K562 (cell line): ENCODE data around the gene ANO7. TPM values are rescaled to one million over a fixed set of nuclear protein-coding genes. Genes with fewer than 3 reads are reported as not detected.
A peak's percentile ranks its signal among the peaks of the same experiment; 100 is the strongest.

Source experiments
- ATAC-seq: fragments of 200-7000 bp; cut with Tn5 transposase; 3 replicates; pipeline ENCODE4 v1.9.1; 2020; ENCODE audit warnings: moderate library complexity
- BruUV-seq: library from RNA; stranded (reverse); fragments of 400-500 nt; replicated peaks from 2 replicates; lab custom pipeline; 2021; lab: Mats Ljungman, UMichigan
- CTCF ChIA-PET: fragments of 300-600 bp; formaldehyde crosslinking; extraction: SDS; loops from one replicate; lab custom pipeline; 2021; ENCODE audit warnings: low intra/inter-chr PET ratio; lab: Yijun Ruan, JAX
- POLR2A ChIA-PET: fragments of 300-600, 350-650 bp; sonication (Branson Sonifier 250); formaldehyde crosslinking; extraction: SDS; loops from one replicate; lab custom pipeline; 2021; ENCODE audit warnings: antibody characterized with exemption, inconsistent platforms; lab: Yijun Ruan, JAX
- DNase-seq, 4 experiments: peaks; one replicate each; pipeline versions ENCODE4 v3.0.0 to v3.0.0-alpha.2; 2011 to 2018; ENCODE audit warnings: low spot score in 3 of 4, mixed read lengths in 3 of 4; ENCODE audit errors: extremely low read depth in 1 of 4
- FAIRE-seq: peaks from 2 replicates; lab custom pipeline; 2011; peaks lifted over from hg19 to GRCh38; lab: Jason Lieb, UNC
- H2AFZ ChIP-seq: 2 replicates; pipeline ENCODE4 v1.6.0; 2011; ENCODE audit warnings: low read depth, low read length, control low read depth, inconsistent platforms
- H3K27ac ChIP-seq: fragments of 200-600 bp; 3 replicates; pipeline ENCODE4 v1.8.0; 2011; ENCODE audit warnings: low read depth, mild to moderate bottlenecking, control low read depth, inconsistent platforms, low read length, moderate library complexity, mixed read lengths; ENCODE audit errors: extremely low read depth
- H3K27me3 ChIP-seq, 2 experiments: fragments of 300-600 bp in 1 of 2; 2 replicates in 1 of 2; 3 replicates in 1 of 2; pipeline versions ENCODE4 v1.6.0 to v1.8.0; 2011; ENCODE audit warnings: inconsistent platforms in 2 of 2, low read length in 2 of 2, mild to moderate bottlenecking in 1 of 2, mixed read lengths in 1 of 2, moderate library complexity in 1 of 2; ENCODE audit not compliant: control insufficient read depth in 2 of 2, insufficient read depth in 2 of 2
- H3K36me3 ChIP-seq: fragments of 300-600 bp; 3 replicates; pipeline ENCODE4 v1.8.0; 2011; ENCODE audit warnings: mild to moderate bottlenecking, low read length, inconsistent platforms; ENCODE audit not compliant: control insufficient read depth, insufficient read depth
- H3K4me1 ChIP-seq, 2 experiments: fragments of 200-600 bp in 1 of 2; replicated peaks in 1 of 2; 2 replicates in 1 of 2; 3 replicates in 1 of 2; pipeline versions ENCODE4 v1.5.1 to v1.8.0; 2011; ENCODE audit warnings: inconsistent platforms in 2 of 2, low read length in 2 of 2, mild to moderate bottlenecking in 1 of 2, mixed read lengths in 1 of 2, moderate library complexity in 1 of 2; ENCODE audit not compliant: control insufficient read depth in 2 of 2, insufficient read depth in 2 of 2
- H3K4me2 ChIP-seq: 2 replicates; pipeline ENCODE4 v1.6.1; 2011; ENCODE audit warnings: low read length, control low read depth, inconsistent platforms, mixed read lengths; ENCODE audit not compliant: insufficient read depth
- H3K4me3 ChIP-seq: fragments of 200-600 bp; sonication (generic), shearing (Covaris generic); 2 replicates; pipeline ENCODE4 v1.5.1; 2016; ENCODE audit warnings: control low read depth, inconsistent platforms
- H3K79me2 ChIP-seq: fragments of 200-600 bp; 3 replicates; pipeline ENCODE4 v1.8.0; 2011; ENCODE audit warnings: low read length, inconsistent platforms; ENCODE audit not compliant: control insufficient read depth, insufficient read depth
- H3K9ac ChIP-seq, 2 experiments: 2 replicates each; pipeline versions ENCODE4 v1.6.0 to v1.6.1; 2011; ENCODE audit warnings: low read depth in 2 of 2, low read length in 2 of 2, control low read depth in 1 of 2, inconsistent platforms in 1 of 2, mild to moderate bottlenecking in 1 of 2, mixed read lengths in 1 of 2; ENCODE audit not compliant: insufficient read depth in 1 of 2
- H3K9me1 ChIP-seq: one replicate; pipeline ENCODE4 v1.6.0; 2011; ENCODE audit warnings: inconsistent platforms, mild to moderate bottlenecking, low read length, moderate library complexity; ENCODE audit not compliant: control insufficient read depth, insufficient read depth
- H3K9me3 ChIP-seq: replicated peaks from 2 replicates; pipeline ENCODE4 v1.5.1; 2011; ENCODE audit warnings: low read depth, low read length, inconsistent platforms; ENCODE audit not compliant: control insufficient read depth, insufficient read depth
- H4K20me1 ChIP-seq: replicated peaks from 2 replicates; pipeline ENCODE4 v1.6.1; 2011; ENCODE audit warnings: low read length, inconsistent platforms, mixed read lengths; ENCODE audit not compliant: control insufficient read depth, insufficient read depth
- ADNP ChIP-seq: fragments of 200-800 bp; sonication (Bioruptor generic); IDR thresholded peaks from 2 replicates; pipeline ENCODE4 v1.6.1; 2016; ENCODE audit warnings: missing genetic modification characterization, missing compliant biosample characterization
- BMI1 ChIP-seq: fragments of 150-350 bp; IDR thresholded peaks from 2 replicates; pipeline ENCODE4 v1.6.1; 2014; ENCODE audit warnings: low read length
- EP400 ChIP-seq: fragments of 450-650 bp; IDR thresholded peaks from 2 replicates; pipeline ENCODE4 v1.6.1; 2017; ENCODE audit warnings: antibody characterized with exemption, mild to moderate bottlenecking, moderate library complexity
- POLR2G ChIP-seq: fragments of 200-400 bp; formaldehyde crosslinking; IDR thresholded peaks from 2 replicates; pipeline ENCODE4 v1.6.1; 2017; ENCODE audit warnings: low read depth, mild to moderate bottlenecking, antibody characterized with exemption, low read length, moderate library complexity
- RBFOX2 ChIP-seq: fragments of 200-400 bp; formaldehyde crosslinking; IDR thresholded peaks from 2 replicates; pipeline ENCODE4 v1.6.1; 2017; ENCODE audit warnings: low read depth, mild to moderate bottlenecking, low read length, moderate library complexity
- WGBS: fragments of 100-300 bp; shearing (Covaris generic); methylation state at CpG from one replicate; pipeline ENCODE4 v1.1.6; 2016; ENCODE audit warnings: low coverage, mixed read lengths; ENCODE audit not compliant: insufficient coverage; ENCODE audit errors: missing lambda C conversion rate; 5-methylcytosine and 5-hydroxymethylcytosine counted together
- in situ Hi-C: fragments of 300-500 bp; cut with MboI; formaldehyde crosslinking; loops from 4 replicates; pipeline ENCODE4 v1.15.0; 2018; ENCODE audit warnings: inconsistent platforms, mixed read lengths
- intact Hi-C: fragments of 100-400 bp; cut with micrococcal nuclease; formaldehyde crosslinking; loops from 2 replicates; pipeline ENCODE4 v1.14.2; 2022
- polyA plus RNA-seq, 8 experiments: library from polyadenylated mRNA; depleted of rRNA in 4 of 8; stranded (reverse) in 5 of 8; unstranded in 3 of 8; fragments of >200 nt; fragmentation: Nextera tagmentation in 2 of 8; fragmentation: Illumina TruSeq in 1 of 8; extraction: Ambion mirVana in 2 of 8; extraction: Trizol in 1 of 8; gene quantifications; 2 replicates each; pipeline versions ENCODE4 v1.2.1 to v1.2.3, GENCODE V29; 2011 to 2014; ENCODE audit warnings: inconsistent platforms in 1 of 8, missing spikeins in 1 of 8
- total RNA-seq, 7 experiments: library from RNA; depleted of rRNA in 6 of 7; stranded (reverse); fragments of >200 nt in 6 of 7; fragmentation: Illumina TruSeq in 2 of 7; extraction: Trizol in 2 of 7; gene quantifications; 2 replicates each; pipeline versions ENCODE4 v1.2.1 to v1.2.3, GENCODE V29; 2011 to 2021; ENCODE audit warnings: low replicate concordance in 1 of 7
- TF ChIP-seq, protein P1 (sequence below): sonication (generic); formaldehyde crosslinking; IDR thresholded peaks from 2 replicates; pipeline ENCODE4 v1.8.0; 2022; ENCODE audit warnings: mild to moderate bottlenecking, missing genetic modification reagents
- TF ChIP-seq, protein P2 (sequence below), 2 experiments: fragments of 450-650 bp; conservative IDR thresholded peaks; 2 replicates each; pipeline ENCODE4 v1.6.1; 2017; ENCODE audit warnings: mild to moderate bottlenecking in 2 of 2, moderate library complexity in 2 of 2

Gene ANO7
- total and polyA plus RNA-seq, 9 of the 15 experiments (the other 6 are each of a cell fraction or from before 2014, with no cell fraction given) = 0.28 to 5.1 (median 1.1) TPM

DNA sequence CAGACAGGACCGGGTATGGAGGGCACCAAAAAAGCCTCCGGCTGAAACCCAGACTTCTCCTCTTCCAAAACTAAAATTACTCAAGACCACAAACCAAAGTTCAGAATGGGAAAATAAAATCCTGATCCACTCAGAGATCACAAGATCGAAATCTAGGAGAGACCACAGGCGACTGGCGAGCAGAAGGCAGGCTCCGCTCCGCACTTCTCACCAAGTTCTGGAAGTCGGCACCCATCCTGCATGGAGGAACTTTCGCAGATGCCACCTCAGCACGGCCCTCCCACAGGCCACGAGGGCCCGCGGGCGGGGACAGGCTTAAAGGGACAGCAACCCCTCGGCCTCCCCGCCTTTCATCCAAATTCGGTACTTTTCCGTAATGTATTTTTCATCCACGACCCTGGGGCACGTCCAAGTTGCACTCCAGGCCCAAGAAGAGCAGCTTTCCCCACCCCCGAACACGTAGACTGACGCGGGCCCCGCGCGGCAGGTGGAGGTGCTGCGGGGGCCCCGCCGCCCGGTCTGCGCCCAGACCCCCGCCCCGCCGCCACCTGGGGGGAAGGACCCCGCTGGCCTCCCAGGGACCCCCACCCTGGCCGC, 83.3 kb downstream of the ANO7 start:
- ChIA-PET CTCF (no interaction called here), POLR2A (interaction anchor here (1.1 kb wide), 1 partner anchor 10 kb away, joined by 3 read pairs; no protein-coding TSS in a partner anchor)
- ATAC-seq (peak; percentile 64), DNase-seq (peak in 3 of 4 experiments; percentile 10 to 33 (median 29)), FAIRE-seq (no peak)
- peaks cover 42% of the 10 kb centered on the region; the same call in 2 of the 3 replicates for H3K36me3 ChIP-seq
- no peaks in the 10 kb centered on the region for H3K9me3 ChIP-seq
- H3K79me2 ChIP-seq = peaks cover 92% of the 10 kb centered on the region
- peaks cover 0 to 18% of the 10 kb centered on the region in 2 experiments; a peak in 4 of 5 replicates for H3K4me1 ChIP-seq
- no peaks in the 10 kb centered on the region for H3K9me1 ChIP-seq
- no peaks in the 10 kb centered on the region for H3K27me3 ChIP-seq
- H3K9ac ChIP-seq = peak overlapping the region; percentile 60 to 90
- in situ Hi-C loops (no loop called here), intact Hi-C loops (no loop called here)
- peak overlapping the region; percentile 50 for H3K4me3 ChIP-seq
- peak overlapping the region; percentile 67; the same call in 1 of the 3 replicates for H3K27ac ChIP-seq
- H3K4me2 ChIP-seq = peak overlapping the region; percentile 32
- TF ChIP-seq, protein P1, sequence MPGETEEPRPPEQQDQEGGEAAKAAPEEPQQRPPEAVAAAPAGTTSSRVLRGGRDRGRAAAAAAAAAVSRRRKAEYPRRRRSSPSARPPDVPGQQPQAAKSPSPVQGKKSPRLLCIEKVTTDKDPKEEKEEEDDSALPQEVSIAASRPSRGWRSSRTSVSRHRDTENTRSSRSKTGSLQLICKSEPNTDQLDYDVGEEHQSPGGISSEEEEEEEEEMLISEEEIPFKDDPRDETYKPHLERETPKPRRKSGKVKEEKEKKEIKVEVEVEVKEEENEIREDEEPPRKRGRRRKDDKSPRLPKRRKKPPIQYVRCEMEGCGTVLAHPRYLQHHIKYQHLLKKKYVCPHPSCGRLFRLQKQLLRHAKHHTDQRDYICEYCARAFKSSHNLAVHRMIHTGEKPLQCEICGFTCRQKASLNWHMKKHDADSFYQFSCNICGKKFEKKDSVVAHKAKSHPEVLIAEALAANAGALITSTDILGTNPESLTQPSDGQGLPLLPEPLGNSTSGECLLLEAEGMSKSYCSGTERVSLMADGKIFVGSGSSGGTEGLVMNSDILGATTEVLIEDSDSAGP (CRISPR knock-in tag) = peak; percentile 82
- TF ChIP-seq ADNP (no peak), RBFOX2 (peak; percentile 39; the same call in 1 of the 2 replicates), EP400 (0 out of 2 replicates have a peak, but pooled peaks have one; percentile 44), POLR2G (peak; percentile 10; the same call in 1 of the 2 replicates), BMI1 (no peak)
- TF ChIP-seq, protein P2, sequence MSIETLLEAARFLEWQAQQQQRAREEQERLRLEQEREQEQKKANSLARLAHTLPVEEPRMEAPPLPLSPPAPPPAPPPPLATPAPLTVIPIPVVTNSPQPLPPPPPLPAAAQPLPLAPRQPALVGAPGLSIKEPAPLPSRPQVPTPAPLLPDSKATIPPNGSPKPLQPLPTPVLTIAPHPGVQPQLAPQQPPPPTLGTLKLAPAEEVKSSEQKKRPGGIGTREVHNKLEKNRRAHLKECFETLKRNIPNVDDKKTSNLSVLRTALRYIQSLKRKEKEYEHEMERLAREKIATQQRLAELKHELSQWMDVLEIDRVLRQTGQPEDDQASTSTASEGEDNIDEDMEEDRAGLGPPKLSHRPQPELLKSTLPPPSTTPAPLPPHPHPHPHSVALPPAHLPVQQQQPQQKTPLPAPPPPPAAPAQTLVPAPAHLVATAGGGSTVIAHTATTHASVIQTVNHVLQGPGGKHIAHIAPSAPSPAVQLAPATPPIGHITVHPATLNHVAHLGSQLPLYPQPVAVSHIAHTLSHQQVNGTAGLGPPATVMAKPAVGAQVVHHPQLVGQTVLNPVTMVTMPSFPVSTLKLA (conservative IDR thresholded peaks at IDR 0.05) = 0 out of 4 replicates have a peak, but pooled peaks have one; percentile 27 to 37
- no TSS peak for BruUV-seq
- H2AFZ ChIP-seq = no peak overlapping the region
- 37% methylated on average over 16 of the region's 37 CpGs for WGBS
- H4K20me1 ChIP-seq = peaks cover 22% of the 10 kb centered on the region
